GM21367 (cell line): ENCODE data around the gene MAIP1.

Experiments used
- ATAC-seq: cut with Tn5 transposase; IDR thresholded peaks from one replicate; pipeline ENCODE4 v1.9.1; 2021; ENCODE audit not compliant: unreplicated experiment

Gene MAIP1

DNA sequence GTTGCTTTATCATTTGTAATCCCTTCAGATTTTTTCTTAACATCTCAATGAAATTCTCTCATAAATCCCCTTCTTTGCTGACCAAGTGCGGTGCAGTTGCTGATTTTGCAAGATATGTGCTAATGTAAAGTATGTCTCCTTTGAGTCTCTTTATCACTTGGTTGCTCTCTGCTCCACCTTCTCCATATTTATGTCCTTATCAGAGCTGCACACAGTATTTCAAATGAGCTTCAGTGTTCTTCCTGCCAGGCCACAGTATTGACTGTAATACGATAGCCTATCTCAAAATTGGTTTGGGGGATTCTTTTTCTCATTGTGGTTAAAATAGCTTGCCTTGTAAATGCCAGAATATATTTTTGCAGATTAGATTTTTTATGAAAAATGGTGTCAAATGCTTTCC is 32.2 kb downstream of the MAIP1 start:
- no peak for ATAC-seq

DNA sequence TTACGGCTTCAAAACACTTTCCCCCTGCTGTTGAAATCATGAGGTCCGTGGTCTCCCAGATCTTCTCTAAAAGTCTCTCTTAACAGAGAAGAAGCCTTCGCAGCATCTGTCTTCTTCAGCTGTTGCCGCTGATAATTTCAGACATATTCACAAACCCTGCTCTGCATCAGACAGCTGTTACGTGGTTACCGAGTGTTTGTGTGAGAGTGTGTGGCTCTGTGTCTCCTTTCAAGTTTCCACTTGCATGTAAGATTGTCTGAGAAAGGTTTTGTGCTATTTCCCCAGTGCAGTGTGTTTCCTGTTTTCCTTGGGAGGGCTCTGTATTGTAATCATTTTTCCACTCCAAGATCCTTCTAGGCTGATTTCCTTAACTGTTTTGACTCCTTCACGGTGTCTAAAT is 32.8 kb downstream of the MAIP1 start:
- no peak for ATAC-seq

DNA sequence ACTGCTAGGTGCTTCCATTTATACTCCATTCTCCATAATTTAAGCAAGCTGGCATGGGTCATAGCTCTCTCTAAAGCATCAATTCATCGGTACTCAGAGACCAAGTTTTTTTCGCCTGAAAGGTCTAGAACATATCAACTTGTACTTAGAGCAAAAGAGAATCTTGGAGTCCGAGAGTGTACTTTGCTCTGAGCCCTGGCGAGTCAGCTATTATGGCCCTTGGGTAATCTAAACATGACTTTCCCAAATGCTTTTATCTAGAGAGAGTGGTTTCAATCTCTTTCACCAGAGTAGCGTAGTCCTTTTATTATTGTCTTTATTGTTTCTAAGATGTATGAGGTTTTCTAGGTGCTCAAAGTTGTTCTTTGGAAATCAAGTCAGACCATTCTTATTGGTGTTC is 34.4 kb downstream of the MAIP1 start:
- no peak for ATAC-seq

DNA sequence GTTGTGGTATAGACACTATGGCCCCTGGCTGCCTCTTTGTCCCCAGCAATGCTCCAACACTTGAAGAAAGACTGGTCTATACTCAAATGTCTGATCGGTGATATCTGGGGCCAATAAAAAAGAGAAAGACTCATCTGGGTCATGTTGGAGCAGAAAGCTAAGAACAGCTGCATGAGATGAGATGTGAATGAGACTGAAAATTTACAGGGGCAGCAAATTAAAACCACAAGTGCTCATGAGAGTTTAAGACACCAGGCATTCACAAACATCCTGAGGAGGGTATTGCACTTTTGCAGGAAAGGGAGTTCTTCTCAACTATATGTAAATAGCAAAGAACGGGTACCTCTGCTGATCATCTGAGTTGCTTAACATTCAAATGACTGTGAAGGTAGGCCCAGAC is 36.3 kb downstream of the MAIP1 start:
- ATAC-seq: no peak

DNA sequence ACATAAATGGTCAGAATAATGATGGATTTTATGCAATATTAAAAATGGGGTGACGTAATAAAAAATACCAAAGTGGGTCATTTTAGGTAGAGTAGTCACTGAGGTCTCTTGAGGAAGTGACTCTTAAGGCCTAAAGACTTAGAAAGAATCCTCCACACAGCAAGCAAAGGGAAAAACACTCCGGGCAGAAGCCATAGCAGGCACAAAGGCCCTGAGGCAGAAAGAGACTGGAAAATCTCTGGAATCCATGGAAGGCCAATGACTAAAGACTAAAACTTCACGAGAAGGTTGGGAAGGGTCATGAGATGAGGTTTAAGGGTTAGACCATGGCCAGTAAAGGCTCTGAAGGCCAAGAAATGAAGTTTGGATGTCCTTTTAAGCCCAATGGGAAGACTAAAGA is 36.9 kb downstream of the MAIP1 start:
- no peak for ATAC-seq

DNA sequence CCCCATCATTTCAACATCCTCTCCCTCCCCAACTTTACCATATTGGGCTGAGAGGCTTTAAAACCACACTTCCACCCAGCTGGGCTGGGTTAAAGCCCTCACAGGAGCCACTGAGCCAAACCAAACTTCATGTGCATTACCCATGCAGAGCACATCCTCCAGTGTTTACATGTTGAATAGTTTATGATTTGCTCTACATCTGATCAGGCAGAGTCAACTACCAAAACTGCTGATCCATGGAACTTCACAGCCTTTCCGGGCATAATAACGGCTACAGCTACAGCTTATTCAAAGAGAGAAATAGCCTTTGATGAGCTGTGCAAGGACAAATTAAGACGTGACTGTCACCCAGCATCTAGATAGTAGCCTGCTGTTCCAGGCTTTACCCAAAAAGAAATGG is 39.0 kb downstream of the MAIP1 start:
- ATAC-seq: no peak

DNA sequence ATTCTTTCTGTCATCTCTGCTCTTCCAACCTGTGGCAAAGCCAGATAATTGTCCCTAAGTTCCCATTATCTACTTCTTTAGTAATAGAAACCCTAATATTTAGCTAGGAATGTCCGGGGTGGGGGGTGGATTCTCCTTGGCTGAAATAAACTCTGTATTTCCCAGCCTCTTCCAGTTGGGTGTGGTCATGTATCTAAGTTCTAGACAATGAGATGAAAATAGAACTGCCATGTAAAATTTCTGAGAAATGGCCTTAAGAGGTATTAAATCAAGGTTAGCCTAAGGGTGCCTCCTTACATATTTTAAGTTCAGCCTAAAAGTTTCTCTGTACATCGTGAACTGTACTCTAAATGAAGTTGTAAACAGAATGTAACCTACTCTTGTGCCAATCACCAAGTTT is 39.5 kb downstream of the MAIP1 start:
- no peak for ATAC-seq

DNA sequence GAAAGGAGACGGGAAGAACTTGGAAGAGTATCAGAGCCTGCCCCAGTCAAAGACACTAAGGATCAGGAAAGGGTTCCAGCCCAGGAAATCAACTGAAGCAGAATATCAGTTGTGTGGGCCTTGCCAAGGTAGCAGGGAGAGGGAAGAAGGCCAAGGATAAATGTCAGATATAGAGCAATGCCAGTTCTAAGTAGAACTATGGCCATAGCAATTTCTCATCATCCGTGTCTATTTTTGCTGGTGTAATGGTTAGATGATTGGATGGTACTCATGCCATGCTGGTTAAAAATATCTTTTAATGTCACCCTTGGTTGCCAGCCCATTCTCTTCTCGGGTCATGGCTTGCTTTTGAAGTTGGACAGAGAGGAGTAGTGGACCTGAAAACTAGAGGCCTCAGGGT is 41.9 kb downstream of the MAIP1 start:
- ATAC-seq: no peak

DNA sequence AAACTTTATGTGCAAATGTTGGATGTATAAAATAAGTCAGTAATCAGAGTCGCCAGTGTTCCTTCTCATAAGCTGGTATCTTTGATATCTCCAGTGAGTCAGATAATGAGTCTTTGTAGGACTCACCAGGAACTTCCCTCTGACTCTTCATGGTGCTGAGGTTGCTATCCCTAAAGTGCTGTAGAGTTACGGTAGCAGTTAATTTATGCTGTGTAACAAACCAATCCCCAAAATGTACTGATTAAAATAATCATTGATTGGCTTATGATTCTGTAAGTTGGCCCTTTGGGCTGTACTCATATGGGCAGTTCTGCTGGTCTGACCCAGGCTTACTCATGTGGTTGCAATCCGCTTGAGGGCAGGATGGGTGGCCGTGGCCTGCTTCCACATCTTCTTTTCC is 43.8 kb downstream of the MAIP1 start:
- no peak for ATAC-seq

DNA sequence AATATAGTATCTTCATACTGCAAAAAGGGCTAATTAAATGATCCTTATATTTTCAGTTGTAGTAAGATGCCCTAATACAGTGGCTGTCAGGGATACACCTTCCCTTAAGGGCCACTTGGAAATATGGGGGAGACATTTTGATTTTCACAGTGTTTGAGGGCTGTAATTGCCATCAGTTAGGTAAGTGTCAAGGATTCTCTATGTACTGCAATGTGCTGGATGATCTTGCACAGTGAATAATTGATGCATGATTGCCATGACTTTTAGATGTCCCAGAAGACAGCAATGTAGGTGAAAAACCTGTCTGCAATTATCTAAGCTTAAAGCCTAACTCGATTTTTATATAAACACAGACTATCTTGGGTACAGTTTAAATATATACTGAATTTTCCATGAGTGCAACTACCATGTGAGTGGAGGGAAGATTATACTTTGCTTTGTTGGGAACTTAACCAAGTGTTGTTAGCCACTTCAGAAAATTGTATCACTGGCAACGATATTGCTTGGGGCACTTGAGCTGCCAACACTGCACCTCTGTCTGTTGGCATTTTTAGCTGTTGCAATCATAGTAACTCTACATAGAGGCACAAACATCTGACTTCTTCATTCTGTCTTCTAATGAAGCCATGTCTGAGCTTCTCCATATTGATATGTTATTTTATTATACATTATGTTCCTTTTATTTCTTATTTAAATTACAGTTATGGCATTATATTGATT is 45.2 kb downstream of the MAIP1 start:
- no peak for ATAC-seq

DNA sequence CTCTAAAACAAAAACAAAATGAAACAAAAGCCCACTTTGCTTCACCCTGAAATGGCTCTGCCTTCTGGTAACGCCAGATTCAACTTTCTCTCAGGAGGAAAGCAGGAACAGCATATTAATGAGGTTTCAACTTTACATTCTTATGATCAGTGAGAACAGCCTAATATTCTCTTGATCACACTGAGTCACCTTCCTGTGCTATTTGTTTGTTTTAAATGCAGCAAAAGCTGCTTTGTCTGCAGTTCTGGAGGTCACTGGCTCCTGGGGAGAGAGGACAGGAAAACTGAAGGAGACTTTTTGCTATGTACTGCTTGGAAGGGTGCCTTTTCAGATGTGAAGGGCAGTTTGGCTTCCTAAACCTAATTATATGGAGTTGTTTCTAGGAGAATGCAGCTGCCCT is 48.1 kb downstream of the MAIP1 start:
- no peak for ATAC-seq

DNA sequence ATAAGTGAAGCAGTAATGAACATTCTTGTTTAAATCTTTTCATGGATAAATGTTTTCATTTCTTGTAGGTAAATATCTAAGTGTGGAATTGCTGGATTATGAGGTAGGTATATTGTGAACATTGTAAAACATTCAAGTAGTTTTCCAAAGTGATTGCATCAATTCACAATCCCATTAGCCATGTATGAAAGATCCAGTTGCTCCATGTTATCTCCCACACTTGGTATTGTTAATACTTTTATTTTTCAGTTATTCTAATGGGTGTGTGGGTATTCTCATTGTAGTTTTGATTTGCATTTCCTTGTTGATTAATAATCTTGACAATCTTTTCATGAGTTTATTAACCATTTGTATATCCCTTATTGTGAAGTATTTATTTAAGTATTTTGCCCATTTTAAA is 50.3 kb downstream of the MAIP1 start:
- ATAC-seq: no peak

DNA sequence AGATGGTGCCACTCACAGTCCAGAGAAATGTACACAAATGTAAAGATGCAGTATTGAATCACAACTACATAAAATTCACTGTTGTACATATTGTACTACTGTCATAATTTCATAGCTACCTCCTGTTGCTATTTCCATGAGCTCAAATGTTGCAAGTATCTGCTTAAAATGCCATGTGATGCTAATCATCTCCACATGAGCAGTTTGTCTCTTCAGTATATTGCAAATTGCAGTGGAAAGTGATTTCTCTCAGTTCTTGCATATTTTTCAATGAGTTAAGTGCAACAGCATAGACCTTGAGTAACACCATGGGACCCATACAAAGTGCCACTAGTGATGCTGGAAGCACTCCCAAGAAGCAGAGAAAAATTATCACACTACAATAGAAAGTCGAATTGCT is 51.9 kb downstream of the MAIP1 start:
- no peak for ATAC-seq

DNA sequence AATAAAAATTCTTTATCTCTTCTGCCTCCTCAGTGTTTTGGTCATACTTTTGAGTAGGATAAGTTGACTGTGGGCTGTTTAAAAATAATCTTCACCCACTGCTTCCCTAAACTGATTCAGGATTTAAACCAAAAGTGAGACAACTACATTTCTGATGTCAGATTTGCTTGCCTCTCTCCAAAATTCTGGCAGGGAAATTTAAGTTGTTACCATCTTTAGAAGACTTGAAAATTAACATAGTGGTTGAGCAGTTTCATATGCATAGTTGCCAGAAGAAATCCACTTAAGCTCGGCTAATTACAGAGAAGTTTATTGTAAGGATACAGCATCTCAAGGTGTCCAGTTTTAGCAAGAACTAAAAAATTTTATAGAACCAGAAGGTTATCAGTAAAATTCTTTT is 57.0 kb downstream of the MAIP1 start:
- ATAC-seq: no peak
